Muscle layer of colon (tissue), 2 donors: ENCODE data around the gene ITGAL.

ENCODE experiments used
- H3K27ac ChIP-seq: one replicate; pipeline ENCODE4 v1.7.0; 2013; ENCODE audit warnings: low read depth, mild to moderate bottlenecking, low read length, moderate library complexity
- H3K27me3 ChIP-seq, 2 donors: one replicate each; pipeline ENCODE4 v1.7.0; 2013; ENCODE audit warnings: low read length in 2 of 2, mild to moderate bottlenecking in 2 of 2; ENCODE audit not compliant: insufficient read depth in 2 of 2, control insufficient read depth in 1 of 2
- H3K36me3 ChIP-seq: one replicate; pipeline ENCODE4 v1.7.0; 2013; ENCODE audit warnings: mild to moderate bottlenecking, low read length; ENCODE audit not compliant: insufficient read depth
- H3K4me1 ChIP-seq: one replicate; pipeline ENCODE4 v1.7.0; 2013; ENCODE audit warnings: mild to moderate bottlenecking, low read length; ENCODE audit not compliant: insufficient read depth
- H3K4me3 ChIP-seq, 2 donors: one replicate each; pipeline ENCODE4 v1.7.0; 2013; ENCODE audit warnings: low read length in 2 of 2, low read depth in 1 of 2, mild to moderate bottlenecking in 1 of 2, moderate library complexity in 1 of 2
- H3K9ac ChIP-seq: one replicate; pipeline ENCODE4 v1.7.0; 2013; ENCODE audit warnings: low read length
- H3K9me3 ChIP-seq: one replicate; pipeline ENCODE4 v1.7.0; 2013; ENCODE audit warnings: mild to moderate bottlenecking, low read length
- donor health status: abdominal sarcoma.
- donor health status: Adenocarcinoma of cecum.

Gene ITGAL

DNA sequence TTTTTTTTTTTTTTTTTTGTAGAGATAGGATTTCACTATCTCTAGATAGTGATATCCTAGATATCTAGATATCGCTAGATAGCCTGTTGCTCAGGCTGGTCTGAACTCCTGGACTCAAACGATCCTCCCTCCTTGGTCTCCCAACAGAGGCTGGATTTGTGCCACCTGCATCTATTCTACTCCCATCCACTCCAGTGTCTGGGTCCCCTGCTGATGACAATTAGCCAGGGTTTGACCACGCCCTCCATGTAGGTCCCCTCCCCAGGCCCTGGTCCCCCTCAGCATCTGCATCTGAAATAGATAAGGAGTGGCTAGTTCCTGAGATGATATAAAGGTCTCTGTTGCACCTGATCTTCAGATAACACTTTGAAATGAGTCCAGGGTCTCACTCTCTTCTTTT lies 96.7 kb downstream of the ITGAL start:
- Histone ChIP-seq H3K9ac (no peak overlapping the region), H3K27ac (no peak overlapping the region), H3K4me3 (no peak overlapping the region), H3K9me3 (no peaks in the 10 kb centered on the region), H3K27me3 (no peaks in the 10 kb centered on the region), H3K36me3 (no peaks in the 10 kb centered on the region), H3K4me1 (peaks cover 11% of the 10 kb centered on the region)

- peak overlapping the region in 1 of 2 donors; percentile 80 for H3K4me3 ChIP-seq
- H3K36me3 ChIP-seq, result no peaks in the 10 kb centered on the region
- no peak overlapping the region for H3K9ac ChIP-seq
- peaks cover 11% of the 10 kb centered on the region for H3K4me1 ChIP-seq
- H3K27ac ChIP-seq, result peak overlapping the region; percentile 97
- H3K27me3 ChIP-seq, result no peaks in the 10 kb centered on the region
- H3K9me3 ChIP-seq, result no peaks in the 10 kb centered on the region
Measured at GRCh38 chr16:30569746-30570635, 97.4 kb downstream of the ITGAL start.

DNA sequence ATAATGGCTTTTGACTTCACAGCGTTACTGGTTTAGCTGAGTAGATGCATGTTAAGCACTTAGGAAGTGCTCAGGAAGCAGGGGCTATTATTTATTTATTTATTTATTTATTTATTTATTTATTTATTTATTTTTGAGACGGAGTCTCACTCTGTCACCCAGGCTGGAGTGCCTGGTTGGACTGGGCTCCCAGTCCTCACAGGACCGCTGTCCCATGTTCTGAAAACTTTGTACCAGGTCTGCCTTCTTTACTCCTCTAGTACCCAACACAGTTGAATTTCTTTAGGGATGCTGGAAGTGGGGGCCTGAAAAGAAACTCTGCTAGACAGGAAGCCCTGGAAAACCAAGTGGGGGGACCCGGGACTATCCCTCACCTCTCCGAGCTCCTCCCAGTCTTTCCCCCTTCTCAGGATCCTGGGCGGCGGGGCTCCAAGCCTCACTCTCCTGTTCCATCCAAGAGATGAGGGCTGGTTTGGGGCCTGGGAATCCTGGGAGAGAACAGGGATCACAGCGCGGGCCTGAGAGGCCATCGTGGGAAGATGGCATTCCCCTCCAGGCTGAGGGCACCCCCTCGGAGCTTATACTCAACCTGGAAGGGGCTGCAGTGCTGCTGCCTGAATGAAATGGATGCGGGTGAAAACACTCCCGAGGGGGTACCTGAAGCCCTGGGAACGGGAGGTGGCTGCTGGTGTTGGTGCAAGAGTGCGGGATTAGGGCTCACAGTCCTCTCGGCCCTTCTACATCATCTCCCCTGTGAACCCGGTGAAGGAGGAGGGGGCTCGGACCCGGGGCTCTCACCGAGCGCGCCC lies 98.3 kb downstream of the ITGAL start:
- Histone ChIP-seq H3K27ac (peak overlapping the region; percentile 97), H3K36me3 (no peaks in the 10 kb centered on the region), H3K4me1 (peaks cover 11% of the 10 kb centered on the region), H3K4me3 (peak overlapping the region; percentile 80 to 91), H3K27me3 (no peaks in the 10 kb centered on the region), H3K9ac (peak overlapping the region; percentile 80), H3K9me3 (no peaks in the 10 kb centered on the region)

DNA sequence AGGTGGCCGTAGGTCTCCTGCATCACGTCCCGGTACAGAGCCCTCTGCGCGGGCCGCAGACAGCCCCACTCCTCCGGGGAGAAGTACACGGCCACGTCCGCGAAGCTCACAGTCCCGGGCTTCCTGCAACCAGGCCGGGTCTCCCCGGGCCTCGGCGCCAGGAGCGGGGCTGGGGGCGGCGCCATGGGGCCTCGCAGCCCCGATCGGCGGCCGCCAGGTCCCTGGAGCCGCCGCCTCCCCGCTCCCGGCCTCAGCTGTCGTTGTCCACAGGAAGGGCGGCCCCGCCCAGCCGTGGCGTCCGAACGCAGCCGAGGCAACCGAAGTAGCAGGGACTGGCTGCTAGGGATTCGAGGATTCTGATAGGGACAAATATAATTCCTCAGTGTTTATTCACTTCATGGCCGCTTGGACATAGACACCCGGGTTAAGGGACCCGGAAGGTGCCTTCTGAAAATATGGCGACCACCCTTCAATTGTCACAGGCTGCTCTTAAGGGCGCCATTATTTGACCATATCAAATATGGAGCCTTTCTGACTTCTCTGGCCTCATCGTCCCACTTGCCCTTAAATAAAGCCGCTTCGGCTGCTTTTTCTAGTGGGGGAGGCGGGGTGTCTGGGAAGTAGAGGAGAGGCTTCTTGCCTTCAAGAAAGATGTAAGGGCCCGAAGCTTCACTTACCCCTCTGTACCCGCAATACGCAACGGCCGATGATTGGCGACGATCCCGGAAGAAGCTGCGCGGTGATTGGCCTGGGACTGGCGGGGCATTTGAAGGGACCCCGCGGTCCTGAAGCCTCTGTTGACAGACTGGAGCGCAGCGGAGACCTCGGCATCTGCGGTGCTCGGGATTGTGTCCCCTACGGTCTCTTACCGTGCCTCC lies 99.1 kb downstream of the ITGAL start, which contains the start of gene ZNF688:
ZNF688 (minus strand) TSS at position 270 of the 878 bp plus-strand sequence; CDS start at position 185, 85 bp downstream.
- Histone ChIP-seq H3K36me3 (no peaks in the 10 kb centered on the region), H3K9me3 (no peaks in the 10 kb centered on the region), H3K4me1 (peaks cover 11% of the 10 kb centered on the region), H3K27me3 (no peaks in the 10 kb centered on the region), H3K27ac (peak within 1 kb of the TSS; percentile 97), H3K4me3 (peak within 1 kb of the TSS; percentile 80 to 91), H3K9ac (peak within 1 kb of the TSS; percentile 80)
